Right ventricle myocardium inferior (tissue), 1 donor: ENCODE data around the gene CTNND2. TPM values are rescaled to one million over a fixed set of nuclear protein-coding genes. Genes with fewer than 3 reads are reported as not detected.
"Not testable (repeated sequence)": the region's sequence is repeated elsewhere in the genome, so short reads cannot be mapped to it uniquely, and the experiment has no call there.

Experiments used
- ATAC-seq: fragments of 200-7000 bp; cut with Tn5 transposase; one replicate; pipeline ENCODE4 v1.9.1; 2020; ENCODE audit warnings: mild to moderate bottlenecking, moderate library complexity
- DNase-seq: peaks from one replicate; pipeline ENCODE4 v3.0.0; 2021; ENCODE audit errors: missing footprints
- intact Hi-C: fragments of 100-400 bp; cut with DNase I; formaldehyde crosslinking; loops from one replicate; pipeline ENCODE4 v1.11.0; 2022
- total RNA-seq: library from RNA; stranded (reverse); fragmentation: NEBNext Ultra II Directional; extraction: Animal tissue kit (Norgen Biotek cat#: 25700); gene quantifications from one replicate; pipeline ENCODE4 v1.2.1, GENCODE V29; 2021
- donor health status: DM: no; HTN: yes; CAD: no; lungs with severe emphysema.

Gene CTNND2
- total RNA-seq, 1 donor from 2014 or later = 1.7 TPM

GRCh38 chr5:11619339-11620024 lies 284.8 kb downstream of the CTNND2 start:
- DNase-seq (no peak), ATAC-seq (peak; percentile 64)
- intact Hi-C loops = loop anchor here (2.0 kb wide), 1 partner anchor 353 kb away; no protein-coding TSS in a partner anchor

GRCh38 chr5:11617080-11617479 lies 287.2 kb downstream of the CTNND2 start:
- no peak for DNase-seq
- intact Hi-C loops = no loop called here
- no peak for ATAC-seq

GRCh38 chr5:11616624-11617023 lies 287.6 kb downstream of the CTNND2 start:
- intact Hi-C loops, DNase-seq: not testable (repeated sequence)

GRCh38 chr5:11611011-11611410 lies 293.2 kb downstream of the CTNND2 start:
- intact Hi-C loops = no loop called here
- DNase-seq = no peak
- no peak for ATAC-seq

More at GRCh38 chr5:11616624-11617023, 287.6 kb downstream of the CTNND2 start:
- ATAC-seq = peak; percentile 68

- ATAC-seq = peak; percentile 90
- peak; percentile 53 for DNase-seq
- intact Hi-C loops = loop anchor here (5.0 kb wide), 1 partner anchor 82 kb away; no protein-coding TSS in a partner anchor
Observed at GRCh38 chr5:11609570-11610303, 294.5 kb downstream of the CTNND2 start.

- intact Hi-C loops = loop anchor here (5.0 kb wide), 1 partner anchor 81 kb away; no protein-coding TSS in a partner anchor
- DNase-seq = no peak
- no peak for ATAC-seq
Observed at GRCh38 chr5:11608530-11608929, 295.7 kb downstream of the CTNND2 start.

- ATAC-seq (no peak), DNase-seq (no peak)
- intact Hi-C loops = loop anchor here (5.0 kb wide), 1 partner anchor 81 kb away; no protein-coding TSS in a partner anchor
Observed at GRCh38 chr5:11607944-11608483, 296.2 kb downstream of the CTNND2 start.

GRCh38 chr5:11602298-11602697 lies 301.9 kb downstream of the CTNND2 start:
- intact Hi-C loops = no loop called here
- DNase-seq = no peak
- no peak for ATAC-seq

- no peak for ATAC-seq
- DNase-seq = no peak
- intact Hi-C loops = no loop called here
Observed at GRCh38 chr5:11599499-11599898, 304.7 kb downstream of the CTNND2 start.

- ATAC-seq (no peak), DNase-seq (no peak)
- intact Hi-C loops = no loop called here
Observed at GRCh38 chr5:11596657-11597071, 307.6 kb downstream of the CTNND2 start.

- intact Hi-C loops = no loop called here
- DNase-seq = no peak
- ATAC-seq = peak; percentile 46
Observed at GRCh38 chr5:11596185-11596584, 308.1 kb downstream of the CTNND2 start.

GRCh38 chr5:11595045-11595444 lies 309.2 kb downstream of the CTNND2 start:
- no peak for ATAC-seq

GRCh38 chr5:11594021-11594420 lies 310.2 kb downstream of the CTNND2 start:
- no peak for DNase-seq
- ATAC-seq = no peak
- intact Hi-C loops = no loop called here

More at GRCh38 chr5:11595045-11595444, 309.2 kb downstream of the CTNND2 start:
- intact Hi-C loops = no loop called here
- no peak for DNase-seq

GRCh38 chr5:11590475-11590874 lies 313.8 kb downstream of the CTNND2 start:
- ATAC-seq = no peak
- intact Hi-C loops = no loop called here
- DNase-seq = no peak

- DNase-seq (no peak), ATAC-seq (no peak)
- intact Hi-C loops = no loop called here
Observed at GRCh38 chr5:11588803-11589202, 315.4 kb downstream of the CTNND2 start.

GRCh38 chr5:11584017-11584416 lies 320.2 kb downstream of the CTNND2 start:
- DNase-seq = no peak
- ATAC-seq = no peak
- intact Hi-C loops = no loop called here

- intact Hi-C loops = no loop called here
- DNase-seq = no peak
- ATAC-seq = no peak
Observed at GRCh38 chr5:11579351-11579750, 324.9 kb downstream of the CTNND2 start.

- ATAC-seq (no peak), DNase-seq (no peak)
- intact Hi-C loops = no loop called here
Observed at GRCh38 chr5:11574787-11575186, 329.5 kb downstream of the CTNND2 start.

GRCh38 chr5:11573140-11573992 lies 330.9 kb downstream of the CTNND2 start:
- ATAC-seq = no peak
- intact Hi-C loops = no loop called here
- no peak for DNase-seq
